Left cardiac atrium (tissue), 4 donors: ENCODE measurements around the gene JOSD2. TPM values are rescaled to one million over a fixed set of nuclear protein-coding genes. Genes with fewer than 3 reads are reported as not detected.

Experiments
- ATAC-seq, 2 donors: fragments of 200-7000 bp; cut with Tn5 transposase; one replicate each; pipeline ENCODE4 v1.9.1; 2020; ENCODE audit warnings: mild to moderate bottlenecking in 2 of 2, moderate library complexity in 2 of 2
- DNase-seq: peaks from one replicate; pipeline ENCODE4 v3.0.0-alpha.2; 2020
- intact Hi-C, 2 donors: fragments of 100-400 bp; cut with DNase I; formaldehyde crosslinking; loops; one replicate each; pipeline versions ENCODE4 v1.14.1 to v1.15.1; 2022 to 2023
- total RNA-seq, 2 donors: library from RNA; stranded (reverse); fragmentation: NEBNext Ultra II Directional; extraction: Animal tissue kit (Norgen Biotek cat#: 25700); gene quantifications; one replicate each; pipeline ENCODE4 v1.2.1, GENCODE V29; 2021
- donor health status: DM: no; HTN: yes; CAD: no.
- donor health status: DM: no; HTN: yes; CAD: no; lungs with severe emphysema.
- donor health status: DM: yes; HTN: yes; CAD: no.
- donor health status: Dilated cardiomyopathy.

Gene JOSD2
- total RNA-seq, 2 donors from 2014 or later: 27.3 to 36.7 TPM

DNA sequence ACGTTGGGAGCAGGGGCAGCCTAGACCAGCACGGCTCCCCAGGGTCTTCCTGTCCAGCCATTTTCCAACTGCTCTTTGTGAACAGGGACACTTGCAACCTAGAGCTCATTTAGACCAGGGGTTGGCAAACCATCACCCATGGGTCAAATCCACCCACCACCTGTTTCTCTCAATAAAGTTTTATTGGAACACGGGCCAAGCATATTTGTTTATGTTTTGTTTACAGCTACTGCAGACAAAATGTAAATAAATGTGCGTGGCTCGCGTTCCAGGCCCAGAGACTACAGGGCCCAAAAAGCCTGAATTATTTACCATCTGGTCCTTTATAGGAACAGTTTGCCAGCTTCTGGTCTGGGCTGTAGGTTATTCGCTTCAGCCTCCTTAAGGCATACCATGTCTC lies 48.0 kb downstream of the JOSD2 start:
- intact Hi-C loops: loop anchor here in 1 of 2 donors (5.0 kb wide), 1 partner anchor 96 kb away; the partner anchor contains the start of gene NAPSA
- ATAC-seq: no peak
- no peak for DNase-seq

DNA sequence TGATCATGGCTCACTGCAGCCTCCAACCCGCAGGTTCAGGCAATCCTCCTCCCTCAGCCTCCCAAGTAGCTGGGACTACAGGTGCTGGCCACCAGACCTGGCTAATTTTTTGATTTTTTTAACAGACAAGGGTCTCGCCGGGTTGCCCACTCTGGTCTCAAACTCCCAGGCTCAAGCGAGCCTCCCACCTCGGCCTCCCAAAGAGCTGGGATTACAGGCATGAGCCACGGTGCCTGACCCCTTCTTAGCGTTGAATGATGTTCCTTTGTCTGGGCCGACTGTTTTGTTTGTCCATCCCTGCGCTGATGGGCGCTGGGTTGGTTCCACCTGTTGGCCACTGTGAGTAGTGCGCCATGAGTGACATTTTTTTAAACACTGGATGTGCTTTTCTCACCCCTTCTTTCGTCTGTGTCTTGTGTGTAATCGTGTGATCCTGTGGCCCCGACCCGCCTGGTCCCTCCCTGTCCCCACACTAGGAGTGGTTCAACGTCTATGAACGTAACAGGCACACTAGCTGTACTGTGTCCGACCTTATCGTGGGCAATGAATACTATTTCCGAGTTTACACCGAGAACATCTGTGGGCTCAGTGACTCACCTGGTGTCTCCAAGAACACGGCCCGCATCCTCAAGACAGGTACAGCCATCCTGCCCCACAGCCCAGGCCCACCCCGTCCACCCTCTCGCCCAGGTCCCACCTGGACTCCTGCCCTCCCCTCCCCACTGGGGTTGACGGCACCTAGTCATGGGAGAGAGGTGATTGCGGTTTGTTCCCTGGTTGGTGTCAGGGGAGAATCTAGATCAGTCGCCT lies 49.7 kb downstream of the JOSD2 start:
- peak; percentile 57 for DNase-seq
- peak; percentile 78 to 79 for ATAC-seq
- intact Hi-C loops: loop anchor here (2.0 to 5.0 kb wide), 3 partner anchors 92 to 104 kb away; partner anchors contain the start of gene NAPSA (in 1 of the 2)

DNA sequence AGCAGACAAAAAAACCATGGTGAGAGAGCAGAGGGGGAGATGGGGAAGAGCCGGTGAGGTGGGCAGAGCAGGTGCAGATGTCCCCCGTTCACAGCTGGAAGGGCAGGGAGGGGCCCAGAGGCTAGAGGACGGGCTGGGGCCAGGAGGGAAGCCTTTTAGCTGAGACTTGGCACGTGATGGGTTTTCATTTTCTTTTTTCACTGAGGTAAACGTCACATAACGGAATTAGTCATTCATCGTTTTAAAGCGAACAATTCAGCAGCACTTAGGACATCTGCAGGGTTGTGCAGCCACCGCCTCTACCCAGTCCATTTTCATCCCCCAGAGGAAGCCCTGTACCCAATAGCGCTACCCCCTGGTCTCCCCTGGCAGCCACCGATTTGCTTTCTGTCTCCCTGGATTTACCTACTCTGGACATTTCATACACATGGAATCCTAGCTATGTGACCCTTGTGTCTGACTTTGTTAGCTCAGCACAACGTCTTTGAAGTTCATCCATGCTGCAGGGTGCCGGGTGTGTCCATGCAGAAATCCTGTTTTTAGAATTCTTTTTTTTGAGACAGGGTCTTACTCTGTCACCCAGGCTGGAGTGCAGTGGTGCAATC lies 50.7 kb downstream of the JOSD2 start:
- ATAC-seq (no peak), DNase-seq (no peak)
- intact Hi-C loops: loop anchor here (2.0 to 5.0 kb wide), 3 partner anchors 91 to 103 kb away; partner anchors contain the start of gene NAPSA (in 1 of the 2)

DNA sequence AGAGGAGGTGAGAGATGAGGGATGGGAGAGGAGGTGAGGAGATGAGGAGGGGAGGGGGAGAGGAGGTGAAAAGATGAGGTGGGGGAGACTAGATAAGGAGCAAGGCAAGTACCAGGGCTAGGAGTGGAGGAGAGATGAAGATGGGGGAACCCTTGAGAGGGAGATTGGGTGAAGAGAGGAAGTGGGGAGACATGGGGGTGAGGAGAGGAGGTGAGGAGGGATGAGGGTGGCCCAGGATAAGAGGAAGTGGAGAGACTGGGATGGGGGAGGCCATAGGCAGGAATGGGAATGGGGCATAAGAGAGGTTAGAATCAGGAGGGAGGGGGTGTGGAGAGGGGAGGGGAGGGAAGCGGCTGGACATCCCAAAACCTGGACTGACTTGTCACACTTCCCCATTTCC lies 51.4 kb downstream of the JOSD2 start:
- DNase-seq: no peak
- no peak for ATAC-seq
- intact Hi-C loops: loop anchor here (2.0 to 5.0 kb wide), 3 partner anchors 91 to 103 kb away; partner anchors contain the start of gene NAPSA (in 1 of the 2)

DNA sequence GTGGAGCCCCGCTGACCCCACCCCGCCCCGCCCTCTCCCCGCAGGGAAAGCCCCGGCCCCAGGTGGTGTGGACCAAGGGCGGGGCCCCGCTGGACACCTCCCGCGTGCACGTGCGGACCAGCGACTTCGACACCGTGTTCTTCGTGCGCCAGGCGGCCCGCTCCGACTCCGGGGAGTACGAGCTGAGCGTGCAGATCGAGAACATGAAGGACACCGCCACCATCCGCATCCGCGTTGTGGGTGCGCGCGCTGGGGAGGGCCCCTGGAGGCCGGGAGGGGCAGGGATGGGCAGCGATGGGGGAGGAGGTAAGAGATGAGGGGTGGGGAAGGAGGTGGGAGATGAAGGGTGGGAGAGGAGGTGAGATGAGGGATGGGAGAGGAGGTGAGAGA lies 51.9 kb downstream of the JOSD2 start:
- no peak for ATAC-seq
- intact Hi-C loops: no loop called here
- DNase-seq: no peak

DNA sequence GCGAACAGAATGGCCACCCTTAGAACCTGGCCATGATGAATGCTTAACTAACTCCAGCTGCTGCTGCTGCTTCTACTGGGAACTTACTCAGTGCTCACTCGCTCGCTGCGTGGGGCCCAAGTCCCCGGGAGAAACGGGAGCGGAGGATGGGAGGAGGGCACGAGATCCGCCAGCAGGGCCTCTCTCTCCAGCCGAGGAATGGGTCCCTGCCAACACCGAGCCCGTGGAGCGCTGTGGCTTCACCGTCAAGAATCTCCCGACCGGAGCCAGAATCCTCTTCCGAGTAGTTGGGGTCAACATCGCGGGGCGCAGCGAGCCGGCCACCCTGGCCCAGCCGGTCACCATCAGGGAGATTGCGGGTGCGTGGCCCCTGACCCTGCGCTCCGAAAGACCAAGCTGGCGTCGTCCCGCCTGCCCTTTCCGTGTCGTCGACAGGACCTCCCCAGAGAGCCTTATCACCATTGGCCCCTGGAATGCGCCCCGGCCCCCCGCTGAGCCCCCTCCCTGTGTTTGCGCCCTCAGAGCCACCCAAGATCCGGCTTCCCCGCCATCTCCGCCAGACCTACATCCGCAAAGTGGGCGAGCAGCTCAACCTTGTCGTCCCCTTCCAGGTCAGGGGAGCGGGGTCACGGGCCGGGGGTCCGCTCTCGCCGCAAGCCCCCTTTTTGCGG lies 52.5 kb downstream of the JOSD2 start:
- no peak for DNase-seq
- intact Hi-C loops: no loop called here
- ATAC-seq: no peak

DNA sequence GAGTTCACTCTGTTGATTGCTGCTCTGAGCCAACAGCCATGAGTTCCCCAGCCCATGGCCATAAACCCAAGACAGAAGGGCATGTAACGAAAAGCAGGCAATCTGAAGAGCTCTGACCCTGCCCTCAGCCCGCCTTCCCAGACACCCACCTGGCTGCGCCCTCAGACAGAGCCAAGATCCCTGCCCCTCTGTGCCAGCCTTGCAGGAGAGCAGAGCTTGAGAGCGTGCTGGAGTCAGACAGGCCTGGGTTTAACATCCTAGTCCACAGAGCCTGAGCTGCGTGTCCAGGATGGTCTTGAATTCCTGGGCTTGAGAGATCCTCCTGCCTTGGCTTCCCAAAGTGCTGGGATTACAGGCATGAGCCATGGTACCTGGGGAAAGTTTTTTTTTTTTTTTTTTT lies 53.7 kb downstream of the JOSD2 start:
- no peak for DNase-seq
- intact Hi-C loops: no loop called here
- no peak for ATAC-seq

Other genes with a start within 250 kb of the JOSD2 start
- 1 to 10 TPM; 2.7 to 4.0 TPM for gene KCNC3, start 181.8 kb downstream of the JOSD2 start, total RNA-seq
- under 1 TPM; 0.47 to 0.97 TPM for gene NAPSA, start 145.6 kb downstream of the JOSD2 start, total RNA-seq
- 10 to 100 TPM; 59.3 to 70.0 TPM for gene NR1H2, start 134.7 kb downstream of the JOSD2 start, total RNA-seq
- 10 to 100 TPM; 12.0 to 13.4 TPM for gene POLD1, start 126.8 kb downstream of the JOSD2 start, total RNA-seq
- gene SPIB, start 92.3 kb downstream of the JOSD2 start, total RNA-seq: not detected
- gene MYBPC2, start 78.3 kb downstream of the JOSD2 start, total RNA-seq: not detected
- gene EMC10, start 34.7 kb downstream of the JOSD2 start, total RNA-seq: 10 to 100 TPM; 82.3 to 96.9 TPM
- 1 to 10 TPM; 1.4 to 1.5 TPM for gene GARIN5A, start 34.3 kb downstream of the JOSD2 start, total RNA-seq
- not detected for gene ASPDH, start 2.7 kb upstream of the JOSD2 start, total RNA-seq
- 1 to 10 TPM; 1.4 to 2.9 TPM for gene LRRC4B, start 57.2 kb upstream of the JOSD2 start, total RNA-seq
- gene SYT3, start 128.7 kb upstream of the JOSD2 start, total RNA-seq: under 1 TPM; 0.24 to 0.52 TPM
- 1 to 10 TPM; 1.3 to 2.0 TPM for gene C19orf81, start 138.3 kb upstream of the JOSD2 start, total RNA-seq
- 1 to 10 TPM in 1 of 2 donors, under 1 TPM in 1; 0.62 to 1.2 TPM for gene SHANK1, start 208.6 kb upstream of the JOSD2 start, total RNA-seq
- gene CLEC11A, start 212.2 kb upstream of the JOSD2 start, total RNA-seq: 1 to 10 TPM; 8.4 to 9.6 TPM